Activated CD4-positive, alpha-beta T cell treated with anti-CD3 and anti-CD28 coated beads, Interleukin-2, amount 10 ng/mL, durations not matched to agents 7 days and 5 days (primary cell): ENCODE measurements around the gene DPEP2. TPM values are rescaled to one million over a fixed set of nuclear protein-coding genes. Genes with fewer than 3 reads are reported as not detected.
A peak's percentile ranks its signal among the peaks of the same experiment; 100 is the strongest.
"Not testable (repeated sequence)": the region's sequence is repeated elsewhere in the genome, so short reads cannot be mapped to it uniquely, and the experiment has no call there.

Experiments
- CTCF ChIA-PET: fragments of 350-600 bp; sonication (Branson Sonifier 250); formaldehyde crosslinking; loops from one replicate; lab custom pipeline; 2021; ENCODE audit warnings: antibody characterized with exemption; lab: Charles Lee
- POLR2A ChIA-PET: fragments of 350-600 bp; sonication (Branson Sonifier 250); formaldehyde crosslinking; loops from one replicate; lab custom pipeline; 2021; ENCODE audit warnings: antibody characterized with exemption; lab: Charles Lee
- DNase-seq: peaks from one replicate; pipeline ENCODE4 v3.0.0-alpha.2; 2020
- H3K27ac Mint-ChIP-seq: one replicate; pipeline ENCODE4 v1.8.0; 2021; ENCODE audit warnings: mild to moderate bottlenecking, moderate library complexity, mixed read lengths
- H3K27me3 Mint-ChIP-seq: one replicate; pipeline ENCODE4 v1.8.0; 2021; ENCODE audit warnings: mixed read lengths
- H3K36me3 Mint-ChIP-seq: one replicate; pipeline ENCODE4 v1.8.0; 2021; ENCODE audit warnings: low read depth, mixed read lengths
- H3K4me1 Mint-ChIP-seq: one replicate; pipeline ENCODE4 v1.8.0; 2021; ENCODE audit warnings: mixed read lengths
- H3K4me3 Mint-ChIP-seq: one replicate; pipeline ENCODE4 v1.8.0; 2021; ENCODE audit warnings: mild to moderate bottlenecking, moderate library complexity, mixed read lengths
- H3K9me3 Mint-ChIP-seq: one replicate; pipeline ENCODE4 v1.8.0; 2021; ENCODE audit warnings: mixed read lengths
- total RNA-seq, 2 experiments: library from RNA; stranded (reverse); gene quantifications; one replicate each; pipeline ENCODE4 v1.2.3, GENCODE V29; 2021

Gene DPEP2
- total RNA-seq, 2 experiments from 2014 or later, result 12.4 to 14.2 TPM

- H3K36me3 Mint-ChIP-seq, result no peaks in the 10 kb centered on the region
- DNase-seq, result no peak
- peak overlapping the region; percentile 0 for H3K27ac Mint-ChIP-seq
- no peak overlapping the region for H3K4me3 Mint-ChIP-seq
- H3K9me3 Mint-ChIP-seq, result no peaks in the 10 kb centered on the region
- peaks cover 26% of the 10 kb centered on the region for H3K4me1 Mint-ChIP-seq
- ChIA-PET CTCF (interaction anchor here (0.6 to 1.5 kb wide), 2 partner anchors 10 to 170 kb away, joined by 3 to 5 read pairs; no protein-coding TSS in a partner anchor), POLR2A (no interaction called here)
- no peaks in the 10 kb centered on the region for H3K27me3 Mint-ChIP-seq
Measured at GRCh38 chr16:67987460-67988160, 11.7 kb downstream of the DPEP2 start.

DNA sequence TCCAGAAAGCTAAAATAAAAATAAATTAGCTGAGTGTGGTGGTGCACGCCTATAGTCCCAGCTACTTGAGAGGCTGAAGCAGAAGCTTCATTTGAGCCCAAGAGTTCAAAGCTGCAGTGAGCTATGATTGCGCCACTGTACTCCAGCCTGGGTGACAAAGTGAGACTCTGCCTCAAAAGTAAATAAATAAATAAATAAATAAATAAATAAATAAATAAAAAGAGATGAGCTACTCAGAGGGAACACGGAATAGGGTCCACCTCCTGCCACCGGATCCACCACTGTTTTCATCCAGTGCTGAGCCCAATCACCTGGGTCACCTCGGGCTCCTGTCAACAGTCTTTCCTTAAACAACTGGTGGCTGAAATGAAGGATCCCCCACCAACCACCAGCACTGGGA, 12.3 kb downstream of the DPEP2 start:
- Mint-ChIP-seq H3K4me1 (peaks cover 24% of the 10 kb centered on the region), H3K27me3 (no peaks in the 10 kb centered on the region), H3K9me3 (no peaks in the 10 kb centered on the region), H3K4me3 (no peak overlapping the region), H3K27ac (no peak overlapping the region), H3K36me3 (no peaks in the 10 kb centered on the region)
- no peak for DNase-seq
- CTCF ChIA-PET, result interaction anchor here (1.5 kb wide), 1 partner anchor 11 kb away, joined by 5 read pairs; no protein-coding TSS in a partner anchor
- POLR2A ChIA-PET, result interaction anchor here (0.7 kb wide), 1 partner anchor 324 kb away, joined by 4 read pairs; the partner anchor contains the start of genes PRMT7 and SLC7A6OS

- Mint-ChIP-seq H3K27me3 (peaks cover 3% of the 10 kb centered on the region), H3K4me1 (peaks cover 24% of the 10 kb centered on the region), H3K36me3 (no peaks in the 10 kb centered on the region), H3K9me3 (no peaks in the 10 kb centered on the region), H3K27ac (no peak overlapping the region), H3K4me3 (no peak overlapping the region)
- ChIA-PET CTCF (interaction anchor here (0.8 to 2.2 kb wide), 5 partner anchors 9 to 103 kb away, joined by 3 to 9 read pairs (median 3); partner anchors contain the start of gene NFATC3), POLR2A (no interaction called here)
- no peak for DNase-seq
Measured at GRCh38 chr16:67982011-67982696, 17.1 kb downstream of the DPEP2 start.

GRCh38 chr16:67979955-67980678, 19.2 kb downstream of the DPEP2 start, which contains the start of gene DPEP3:
Gene DPEP3 (minus strand): TSS chr16:67980499. CDS start chr16:67980380, 119 bp downstream.
- POLR2A ChIA-PET, result no interaction called here
- H3K36me3 Mint-ChIP-seq, result no peaks in the 10 kb centered on the region
- no peaks in the 10 kb centered on the region for H3K9me3 Mint-ChIP-seq
- CTCF ChIA-PET, result interaction anchor here (0.8 to 1.5 kb wide), 4 partner anchors 14 to 85 kb away, joined by 3 to 5 read pairs (median 4); no protein-coding TSS in a partner anchor
- H3K27ac Mint-ChIP-seq, result no peak within 1 kb of the TSS
- no peak for DNase-seq
- peaks cover 24% of the 10 kb centered on the region for H3K4me1 Mint-ChIP-seq
- H3K4me3 Mint-ChIP-seq, result no peak within 1 kb of the TSS
- peaks cover 4% of the 10 kb centered on the region for H3K27me3 Mint-ChIP-seq

GRCh38 chr16:67977469-67978227, 21.6 kb downstream of the DPEP2 start:
- H3K36me3 Mint-ChIP-seq, result no peaks in the 10 kb centered on the region
- DNase-seq, result no peak
- no peak overlapping the region for H3K27ac Mint-ChIP-seq
- H3K9me3 Mint-ChIP-seq, result no peaks in the 10 kb centered on the region
- CTCF ChIA-PET, result interaction anchor here (0.6 kb wide), 1 partner anchor 34 kb away, joined by 6 read pairs; no protein-coding TSS in a partner anchor
- peaks cover 5% of the 10 kb centered on the region for H3K27me3 Mint-ChIP-seq
- H3K4me3 Mint-ChIP-seq, result no peak overlapping the region
- POLR2A ChIA-PET, result no interaction called here
- peaks cover under 1% of the 10 kb centered on the region for H3K4me1 Mint-ChIP-seq

DNA sequence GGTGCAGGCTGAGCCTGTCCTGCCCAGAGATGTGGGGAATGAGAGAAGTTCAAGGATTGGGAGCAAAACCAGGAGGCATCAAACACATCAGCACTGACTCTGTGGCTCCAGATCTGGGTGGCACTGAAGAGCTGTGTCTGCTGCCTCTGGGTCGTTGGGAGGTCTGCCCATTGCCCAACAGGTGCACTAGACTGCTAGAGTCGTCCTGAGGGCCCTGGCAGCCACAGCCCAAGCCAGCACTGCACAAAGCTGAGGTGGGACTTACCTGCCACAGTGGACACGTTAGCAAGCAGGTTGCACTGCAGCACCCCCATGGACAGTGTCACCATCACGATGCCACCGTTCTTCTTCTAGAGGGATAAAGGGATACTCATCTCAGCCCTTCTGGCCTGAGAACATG, 22.3 kb downstream of the DPEP2 start:
- no peaks in the 10 kb centered on the region for H3K36me3 Mint-ChIP-seq
- no peak overlapping the region for H3K27ac Mint-ChIP-seq
- no peaks in the 10 kb centered on the region for H3K9me3 Mint-ChIP-seq
- peaks cover 5% of the 10 kb centered on the region for H3K27me3 Mint-ChIP-seq
- ChIA-PET CTCF (no interaction called here), POLR2A (no interaction called here)
- H3K4me3 Mint-ChIP-seq, result no peak overlapping the region
- no peak for DNase-seq
- H3K4me1 Mint-ChIP-seq, result no peaks in the 10 kb centered on the region

GRCh38 chr16:67976205-67976604, 23.1 kb downstream of the DPEP2 start:
- Mint-ChIP-seq H3K4me1 (no peaks in the 10 kb centered on the region), H3K27ac (no peak overlapping the region), H3K27me3 (peaks cover 5% of the 10 kb centered on the region), H3K4me3 (no peak overlapping the region), H3K36me3 (no peaks in the 10 kb centered on the region), H3K9me3 (no peaks in the 10 kb centered on the region)
- no peak for DNase-seq
- CTCF ChIA-PET, result no interaction called here
- POLR2A ChIA-PET, result no interaction called here

GRCh38 chr16:67975321-67976105, 23.8 kb downstream of the DPEP2 start:
- H3K4me1 Mint-ChIP-seq, result no peaks in the 10 kb centered on the region
- CTCF ChIA-PET, result interaction anchor here (0.5 to 0.6 kb wide), 2 partner anchors 26 to 1362 kb away, joined by 3 read pairs; no protein-coding TSS in a partner anchor
- POLR2A ChIA-PET, result no interaction called here
- no peak overlapping the region for H3K4me3 Mint-ChIP-seq
- H3K27ac Mint-ChIP-seq, result no peak overlapping the region
- no peaks in the 10 kb centered on the region for H3K36me3 Mint-ChIP-seq
- peaks cover 5% of the 10 kb centered on the region for H3K27me3 Mint-ChIP-seq
- H3K9me3 Mint-ChIP-seq, result no peaks in the 10 kb centered on the region
- DNase-seq, result no peak

- H3K27me3 Mint-ChIP-seq, H3K4me3 Mint-ChIP-seq, H3K27ac Mint-ChIP-seq, H3K9me3 Mint-ChIP-seq, DNase-seq, H3K36me3 Mint-ChIP-seq, POLR2A ChIA-PET: not testable (repeated sequence)
- H3K4me1 Mint-ChIP-seq, result peaks cover 10% of the 10 kb centered on the region
- CTCF ChIA-PET, result interaction anchor here (1.2 kb wide), 1 partner anchor 69 kb away, joined by 3 read pairs; no protein-coding TSS in a partner anchor
Measured at GRCh38 chr16:67972285-67972684, 27.0 kb downstream of the DPEP2 start.

- DNase-seq, result no peak
- Mint-ChIP-seq H3K4me3 (no peak overlapping the region), H3K27me3 (peaks cover 2% of the 10 kb centered on the region), H3K9me3 (no peaks in the 10 kb centered on the region), H3K36me3 (no peaks in the 10 kb centered on the region), H3K4me1 (peaks cover 22% of the 10 kb centered on the region), H3K27ac (no peak overlapping the region)
- ChIA-PET POLR2A (no interaction called here), CTCF (interaction anchor here (1.6 kb wide), 1 partner anchor 17 kb away, joined by 3 read pairs; no protein-coding TSS in a partner anchor)
Measured at GRCh38 chr16:67971111-67971510, 28.2 kb downstream of the DPEP2 start.

GRCh38 chr16:67969254-67970039, 29.8 kb downstream of the DPEP2 start:
- no peak for DNase-seq
- no peaks in the 10 kb centered on the region for H3K27me3 Mint-ChIP-seq
- peak overlapping the region; percentile 78 for H3K4me3 Mint-ChIP-seq
- H3K36me3 Mint-ChIP-seq, result no peaks in the 10 kb centered on the region
- H3K27ac Mint-ChIP-seq, result peak overlapping the region; percentile 85
- CTCF ChIA-PET, result interaction anchor here (0.6 to 1.5 kb wide), 3 partner anchors 12 to 70 kb away, joined by 3 to 4 read pairs (median 3); no protein-coding TSS in a partner anchor
- H3K4me1 Mint-ChIP-seq, result peaks cover 27% of the 10 kb centered on the region
- no peaks in the 10 kb centered on the region for H3K9me3 Mint-ChIP-seq
- POLR2A ChIA-PET, result no interaction called here
